NB4 (cell line): ENCODE results near the gene PLPPR1.

Experiments
- DNase-seq: peaks from one replicate; pipeline ENCODE4 v3.0.0; 2010; ENCODE audit warnings: low read depth
- H3K4me3 ChIP-seq: one replicate; pipeline ENCODE4 v1.5.1; 2011; ENCODE audit warnings: mild to moderate bottlenecking, low read depth, low read length, moderate library complexity
- MYC ChIP-seq: IDR thresholded peaks from 2 replicates; pipeline ENCODE4 v1.6.1; 2011; ENCODE audit warnings: low read depth, low read length
- POLR2A ChIP-seq: IDR thresholded peaks from 2 replicates; pipeline ENCODE4 v1.6.1; 2011; ENCODE audit warnings: mild to moderate bottlenecking; ENCODE audit not compliant: insufficient read length; ENCODE audit errors: extremely low read depth
- TF ChIP-seq, protein P1 (sequence below): IDR thresholded peaks from 2 replicates; pipeline ENCODE4 v1.6.1; 2011; ENCODE audit warnings: low read depth, low read length
- TF ChIP-seq, protein P2 (sequence below): IDR thresholded peaks from one replicate; pipeline ENCODE4 v1.5.1; 2012; ENCODE audit warnings: low read depth, low read length

Gene PLPPR1

DNA sequence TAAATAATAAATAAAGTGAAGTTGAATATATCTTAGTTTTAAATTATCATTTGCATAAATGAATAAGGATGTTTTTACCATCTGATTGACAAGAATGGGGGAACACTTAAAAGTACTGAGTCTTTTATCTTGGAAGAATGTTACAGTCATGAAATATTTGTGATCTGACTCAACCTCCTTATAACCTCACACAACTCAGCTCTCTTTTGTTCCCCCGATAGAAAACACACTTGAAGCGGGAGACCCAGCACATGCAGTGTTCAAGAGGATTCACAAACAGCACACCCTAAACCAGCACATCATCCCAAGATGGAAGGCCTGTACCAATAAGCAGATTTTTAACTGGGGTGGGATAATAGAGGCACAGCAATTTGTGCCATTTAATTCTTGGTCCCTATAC, 340.8 kb downstream of the PLPPR1 start:
- no peak for DNase-seq
- H3K4me3 ChIP-seq = no peak overlapping the region
- TF ChIP-seq, protein P1, sequence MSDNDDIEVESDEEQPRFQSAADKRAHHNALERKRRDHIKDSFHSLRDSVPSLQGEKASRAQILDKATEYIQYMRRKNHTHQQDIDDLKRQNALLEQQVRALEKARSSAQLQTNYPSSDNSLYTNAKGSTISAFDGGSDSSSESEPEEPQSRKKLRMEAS = no peak
- TF ChIP-seq POLR2A = no peak

DNA sequence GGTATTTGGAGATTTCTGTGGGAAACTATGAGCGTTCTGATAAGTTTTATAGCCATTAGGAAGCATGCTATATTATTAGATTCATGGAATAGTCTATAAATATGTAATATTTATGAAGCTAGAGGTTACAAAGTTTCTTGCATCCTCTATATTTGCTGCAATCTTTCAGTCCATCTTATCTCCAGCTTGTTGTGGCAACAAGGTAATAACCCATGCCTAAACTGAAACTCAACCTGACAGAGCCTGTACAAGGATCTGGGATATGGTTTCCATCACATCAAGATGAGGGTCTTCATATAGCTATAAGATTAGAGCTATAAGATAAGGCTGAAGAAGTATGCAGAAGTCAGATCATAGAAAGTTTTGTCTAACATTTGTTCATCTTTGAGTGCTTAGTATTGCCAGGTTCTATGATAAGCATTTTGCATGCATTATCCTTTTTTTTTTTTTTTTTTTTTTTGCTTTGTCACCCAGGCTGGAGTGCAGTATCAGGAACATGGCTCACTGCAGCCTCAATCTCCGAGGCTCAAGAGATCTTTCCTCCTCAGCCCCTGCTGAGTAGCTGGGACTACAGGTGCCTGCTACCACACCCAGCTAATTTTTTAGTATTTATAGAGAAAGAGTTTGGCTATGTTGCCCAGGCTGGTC, 341.5 kb downstream of the PLPPR1 start:
- TF ChIP-seq MYC (no peak), POLR2A (no peak)
- TF ChIP-seq, protein P2, sequence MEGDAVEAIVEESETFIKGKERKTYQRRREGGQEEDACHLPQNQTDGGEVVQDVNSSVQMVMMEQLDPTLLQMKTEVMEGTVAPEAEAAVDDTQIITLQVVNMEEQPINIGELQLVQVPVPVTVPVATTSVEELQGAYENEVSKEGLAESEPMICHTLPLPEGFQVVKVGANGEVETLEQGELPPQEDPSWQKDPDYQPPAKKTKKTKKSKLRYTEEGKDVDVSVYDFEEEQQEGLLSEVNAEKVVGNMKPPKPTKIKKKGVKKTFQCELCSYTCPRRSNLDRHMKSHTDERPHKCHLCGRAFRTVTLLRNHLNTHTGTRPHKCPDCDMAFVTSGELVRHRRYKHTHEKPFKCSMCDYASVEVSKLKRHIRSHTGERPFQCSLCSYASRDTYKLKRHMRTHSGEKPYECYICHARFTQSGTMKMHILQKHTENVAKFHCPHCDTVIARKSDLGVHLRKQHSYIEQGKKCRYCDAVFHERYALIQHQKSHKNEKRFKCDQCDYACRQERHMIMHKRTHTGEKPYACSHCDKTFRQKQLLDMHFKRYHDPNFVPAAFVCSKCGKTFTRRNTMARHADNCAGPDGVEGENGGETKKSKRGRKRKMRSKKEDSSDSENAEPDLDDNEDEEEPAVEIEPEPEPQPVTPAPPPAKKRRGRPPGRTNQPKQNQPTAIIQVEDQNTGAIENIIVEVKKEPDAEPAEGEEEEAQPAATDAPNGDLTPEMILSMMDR = no peak
- TF ChIP-seq, protein P1 = no peak
- no peak for DNase-seq

DNA sequence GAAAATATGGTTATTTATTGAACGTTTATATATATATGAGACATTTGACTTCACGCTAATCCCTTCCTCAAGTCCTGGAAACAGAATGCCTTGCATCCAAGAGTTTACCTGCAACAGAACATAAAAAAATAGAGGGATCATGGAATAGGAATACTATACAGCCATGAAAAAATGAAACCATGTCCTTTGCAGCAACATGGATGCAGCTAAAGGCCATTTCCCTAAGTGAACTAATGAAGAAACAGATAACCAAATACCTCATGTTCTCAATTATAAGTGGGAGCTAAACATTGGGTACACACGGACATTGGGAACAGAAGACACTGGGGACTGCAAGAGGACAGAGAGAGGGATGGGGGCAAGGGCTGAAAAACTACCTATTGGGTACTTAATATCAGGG, 343.3 kb downstream of the PLPPR1 start:
- TF ChIP-seq, protein P1 = no peak
- TF ChIP-seq, protein P2 = no peak
- TF ChIP-seq POLR2A (no peak), MYC (no peak)
- H3K4me3 ChIP-seq = no peak overlapping the region
- DNase-seq = no peak

More for the DNA sequence above, 341.5 kb downstream of the PLPPR1 start:
- no peak overlapping the region for H3K4me3 ChIP-seq

DNA sequence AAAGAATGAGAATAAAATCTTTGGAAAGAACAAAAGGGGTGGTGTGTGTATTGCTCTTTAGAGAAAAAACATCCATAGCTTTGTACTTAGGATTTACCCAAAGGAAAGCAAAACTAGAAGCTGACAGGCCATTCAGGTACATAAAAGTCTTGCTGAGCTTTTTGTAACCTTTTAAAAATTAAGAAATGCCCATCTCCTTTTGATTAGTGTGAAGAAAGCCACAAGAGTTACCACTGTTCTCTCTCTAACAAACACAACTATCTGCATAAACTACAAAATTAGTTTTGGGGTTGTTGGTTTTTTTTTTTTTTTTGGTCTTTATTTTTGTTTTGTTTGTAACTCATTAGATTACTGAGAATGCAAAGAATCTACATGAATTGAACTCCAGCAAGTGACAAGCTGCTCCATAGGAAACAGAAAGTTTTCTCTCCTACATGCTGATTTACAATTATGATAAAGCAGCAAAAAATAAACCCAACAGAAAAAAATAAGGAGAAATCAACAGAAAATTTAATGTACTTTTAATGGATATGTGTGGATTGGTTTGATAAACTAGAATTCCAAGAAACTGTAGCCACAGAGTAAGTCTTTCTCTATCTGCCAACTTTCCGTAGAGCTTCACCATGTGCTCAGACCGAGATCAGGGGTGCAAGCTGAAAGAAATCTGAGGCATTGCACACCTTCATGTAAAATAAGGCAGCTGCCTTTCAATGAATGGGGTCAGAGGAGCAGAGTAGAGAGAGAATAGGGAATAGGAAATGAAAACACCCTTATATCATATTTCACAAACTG, 344.0 kb downstream of the PLPPR1 start:
- no peak for TF ChIP-seq MYC
- no peak for TF ChIP-seq POLR2A
- TF ChIP-seq, protein P1 = no peak
- TF ChIP-seq, protein P2 = no peak
- no peak for DNase-seq

More for the DNA sequence above, 344.0 kb downstream of the PLPPR1 start:
- no peak overlapping the region for H3K4me3 ChIP-seq
